ENCODE data around the gene CHST1.

CHST1 gene

GRCh38 chr11:45614196-45614828 is 51.1 kb downstream of the CHST1 start:
- H3K4me3 ChIP-seq (ENCODE audit: low read depth, low read length), result no peak overlapping the region
- TF ChIP-seq CTCF (IDR thresholded peaks at IDR 0.05; ENCODE audit: low read depth, low read length), result no peak

- TF ChIP-seq CTCF (IDR thresholded peaks at IDR 0.05; ENCODE audit: low read depth, low read length), result no peak
- H3K4me3 ChIP-seq (ENCODE audit: low read depth, low read length), result no peak overlapping the region
These were observed 54.8 kb downstream of the CHST1 start for GRCh38 chr11:45610627-45611026.

- TF ChIP-seq CTCF (IDR thresholded peaks at IDR 0.05; ENCODE audit: low read depth, low read length), result no peak
These were observed 55.5 kb downstream of the CHST1 start for GRCh38 chr11:45609902-45610301.

DNA sequence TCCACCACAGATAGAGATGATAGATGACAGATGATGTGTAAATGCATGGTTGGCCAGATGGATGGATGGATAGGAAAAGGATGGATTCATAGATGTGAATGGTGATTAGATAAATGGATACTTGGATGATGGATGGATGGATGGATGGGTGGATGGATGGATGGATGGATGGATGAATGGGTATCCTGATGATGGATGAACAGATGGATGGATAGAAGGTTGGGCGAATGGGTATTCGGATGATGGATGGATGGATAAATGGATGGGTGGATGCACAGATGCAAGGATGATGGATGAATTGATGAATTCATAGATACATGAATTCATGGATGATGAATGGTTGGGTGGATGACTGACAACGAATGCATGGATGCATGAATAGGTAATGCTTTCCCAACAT is 56.1 kb downstream of the CHST1 start:
- no peak for TF ChIP-seq CTCF (IDR thresholded peaks at IDR 0.05; ENCODE audit: low read depth, low read length)
- H3K4me3 ChIP-seq (ENCODE audit: low read depth, low read length), result no peak overlapping the region

More at GRCh38 chr11:45609902-45610301, 55.5 kb downstream of the CHST1 start:
- H3K4me3 ChIP-seq (ENCODE audit: low read depth, low read length), result no peak overlapping the region

GRCh38 chr11:45607995-45608394 is 57.4 kb downstream of the CHST1 start:
- no peak for TF ChIP-seq CTCF (IDR thresholded peaks at IDR 0.05; ENCODE audit: low read depth, low read length)

DNA sequence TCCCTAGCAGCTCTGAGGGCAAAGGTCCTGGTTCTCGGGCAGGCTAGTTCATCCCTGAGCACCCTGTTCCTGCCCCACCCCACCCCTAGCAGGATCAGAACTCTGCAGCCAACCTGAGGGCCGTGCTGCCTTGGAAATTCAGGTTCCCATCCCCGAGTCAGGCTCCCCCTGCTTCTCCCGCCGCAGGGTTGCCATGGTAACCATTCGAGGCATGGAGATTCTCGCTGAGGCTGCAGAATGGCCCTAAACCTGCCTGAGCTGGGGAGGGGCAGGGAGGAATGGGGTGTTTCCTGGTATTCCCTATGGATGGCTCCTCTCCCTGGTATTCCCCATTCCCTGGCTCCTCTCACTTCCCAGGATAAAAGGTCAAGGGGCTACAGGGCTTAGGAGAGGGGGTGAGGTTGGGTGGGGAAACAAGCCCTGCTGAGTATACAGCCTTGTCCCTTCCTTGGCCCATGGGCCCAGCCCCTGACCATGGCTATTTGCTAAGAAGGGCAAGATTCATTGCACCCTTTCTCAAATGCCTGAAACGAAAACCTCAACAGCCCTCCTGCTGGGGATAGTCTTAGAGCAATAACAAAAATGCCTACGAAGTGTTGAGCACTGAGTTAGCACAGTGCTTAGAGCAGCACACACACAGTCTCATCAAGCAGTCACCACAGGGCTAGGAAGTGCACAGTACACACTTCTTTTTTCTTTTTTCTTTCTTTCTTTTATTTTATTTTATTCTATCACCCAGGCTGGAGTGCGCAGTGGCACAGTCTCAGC is 58.7 kb downstream of the CHST1 start:
- TF ChIP-seq CTCF (IDR thresholded peaks at IDR 0.05; ENCODE audit: low read depth, low read length), result no peak
- H3K4me3 ChIP-seq (ENCODE audit: low read depth, low read length), result no peak overlapping the region

More at GRCh38 chr11:45607995-45608394, 57.4 kb downstream of the CHST1 start:
- H3K4me3 ChIP-seq (ENCODE audit: low read depth, low read length), result no peak overlapping the region

- TF ChIP-seq CTCF (IDR thresholded peaks at IDR 0.05; ENCODE audit: low read depth, low read length), result no peak
- no peak overlapping the region for H3K4me3 ChIP-seq (ENCODE audit: low read depth, low read length)
These were observed 60.4 kb downstream of the CHST1 start for GRCh38 chr11:45605051-45605450.

All from WI38 (cell line).